NB4 (cell line): Measurements from ENCODE around the gene SLC39A10.

Experiments used
- DNase-seq: peaks from one replicate; pipeline ENCODE4 v3.0.0; 2010; ENCODE audit warnings: low read depth
- H3K4me3 ChIP-seq: one replicate; pipeline ENCODE4 v1.5.1; 2011; ENCODE audit warnings: mild to moderate bottlenecking, low read depth, low read length, moderate library complexity
- CTCF ChIP-seq: IDR thresholded peaks from one replicate; pipeline ENCODE4 v1.5.1; 2012; ENCODE audit warnings: low read depth, low read length
- MYC ChIP-seq: IDR thresholded peaks from 2 replicates; pipeline ENCODE4 v1.6.1; 2011; ENCODE audit warnings: low read depth, low read length
- POLR2A ChIP-seq: IDR thresholded peaks from 2 replicates; pipeline ENCODE4 v1.6.1; 2011; ENCODE audit warnings: mild to moderate bottlenecking; ENCODE audit not compliant: insufficient read length; ENCODE audit errors: extremely low read depth
- TF ChIP-seq, protein P1 (sequence below): IDR thresholded peaks from 2 replicates; pipeline ENCODE4 v1.6.1; 2011; ENCODE audit warnings: low read depth, low read length

The SLC39A10 gene

GRCh38 chr2:195658541-195658890 is 1.5 kb downstream of the SLC39A10 start:
- DNase-seq, result peak; percentile 64
- H3K4me3 ChIP-seq, result peak overlapping the region; percentile 87
- no peak for TF ChIP-seq CTCF
- no peak for TF ChIP-seq MYC
- TF ChIP-seq, protein P1, sequence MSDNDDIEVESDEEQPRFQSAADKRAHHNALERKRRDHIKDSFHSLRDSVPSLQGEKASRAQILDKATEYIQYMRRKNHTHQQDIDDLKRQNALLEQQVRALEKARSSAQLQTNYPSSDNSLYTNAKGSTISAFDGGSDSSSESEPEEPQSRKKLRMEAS, result no peak
- no peak for TF ChIP-seq POLR2A

- peak; percentile 81 for DNase-seq
- no peak for TF ChIP-seq CTCF
- TF ChIP-seq POLR2A, result peak; percentile 38
- TF ChIP-seq, protein P1, result no peak
- TF ChIP-seq MYC, result no peak
- peak overlapping the region; percentile 87 for H3K4me3 ChIP-seq
These were observed 2.1 kb downstream of the SLC39A10 start for GRCh38 chr2:195659114-195659513.

GRCh38 chr2:195659982-195660890 is 3.2 kb downstream of the SLC39A10 start:
- DNase-seq, result peak; percentile 87
- peak overlapping the region; percentile 87 for H3K4me3 ChIP-seq
- TF ChIP-seq, protein P1, result no peak
- TF ChIP-seq POLR2A, result no peak
- peak; percentile 60 for TF ChIP-seq CTCF
- TF ChIP-seq MYC, result no peak

GRCh38 chr2:195662138-195662537 is 5.1 kb downstream of the SLC39A10 start:
- TF ChIP-seq CTCF, result no peak
- TF ChIP-seq, protein P1, result no peak
- no peak for TF ChIP-seq POLR2A
- no peak for TF ChIP-seq MYC
- peak; percentile 37 for DNase-seq
- H3K4me3 ChIP-seq, result no peak overlapping the region

DNA sequence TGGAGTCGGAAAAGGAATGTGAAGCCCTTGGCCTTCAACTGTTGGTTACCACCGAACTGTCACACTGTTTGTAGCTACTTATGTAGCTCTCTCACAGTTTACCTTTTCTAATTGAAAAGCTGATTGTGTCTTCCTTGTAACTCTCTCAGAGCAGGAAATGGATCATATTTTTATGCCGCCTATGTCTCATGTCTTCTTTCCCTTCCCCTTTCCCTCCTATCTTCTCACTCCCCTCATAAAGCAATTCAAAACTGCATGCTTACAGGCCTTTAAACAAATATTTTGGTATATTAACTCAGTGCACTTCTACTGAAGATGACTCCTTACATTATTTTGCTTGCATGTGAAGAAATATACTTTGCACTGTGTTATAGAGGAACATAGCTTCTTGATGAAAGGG is 6.0 kb downstream of the SLC39A10 start:
- H3K4me3 ChIP-seq, result peak overlapping the region; percentile 1
- TF ChIP-seq POLR2A, result no peak
- TF ChIP-seq, protein P1, result no peak
- TF ChIP-seq MYC, result no peak
- no peak for TF ChIP-seq CTCF
- DNase-seq, result peak; percentile 45
